Smooth muscle cell (in vitro differentiated cells): ENCODE results near the gene CA9. TPM values are rescaled to one million over a fixed set of nuclear protein-coding genes. Genes with fewer than 3 reads are reported as not detected.

ENCODE experiments used
- DNase-seq: peaks from one replicate; lab custom pipeline; 2025; ENCODE audit not compliant: unreplicated experiment; lab: John Stamatoyannopoulos, UW
- H2AFZ ChIP-seq: fragments of 200-600 bp; sonication (generic); 2 replicates; pipeline ENCODE4 v1.6.0; 2016; ENCODE audit warnings: antibody characterized with exemption, low read depth, mild to moderate bottlenecking
- H3F3A ChIP-seq: fragments of 200-600 bp; sonication (generic); 2 replicates; pipeline ENCODE4 v1.6.0; 2017; ENCODE audit warnings: antibody characterized with exemption, low read depth
- H3K27ac ChIP-seq: fragments of 200-600 bp; sonication (generic); 2 replicates; pipeline ENCODE4 v1.5.1; 2016; ENCODE audit warnings: low read depth, mild to moderate bottlenecking
- H3K27me3 ChIP-seq: fragments of 200-600 bp; sonication (generic); 2 replicates; pipeline ENCODE4 v1.6.1; 2016; ENCODE audit warnings: low read depth, mild to moderate bottlenecking
- H3K36me3 ChIP-seq: fragments of 200-600 bp; sonication (generic); 2 replicates; pipeline ENCODE4 v1.5.1; 2016; ENCODE audit warnings: low read depth
- H3K4me1 ChIP-seq: fragments of 200-600 bp; sonication (generic); 2 replicates; pipeline ENCODE4 v1.5.1; 2016; ENCODE audit warnings: low read depth
- H3K4me2 ChIP-seq: fragments of 200-600 bp; sonication (generic); 2 replicates; pipeline ENCODE4 v1.6.0; 2016; ENCODE audit warnings: mild to moderate bottlenecking
- H3K4me3 ChIP-seq: fragments of 200-600 bp; sonication (generic); 2 replicates; pipeline ENCODE4 v1.5.1; 2016; ENCODE audit warnings: mild to moderate bottlenecking
- H3K79me2 ChIP-seq: fragments of 200-600 bp; sonication (generic); 2 replicates; pipeline ENCODE4 v1.6.0; 2016; ENCODE audit warnings: low read depth, mild to moderate bottlenecking
- H3K9ac ChIP-seq: fragments of 200-600 bp; sonication (generic); 2 replicates; pipeline ENCODE4 v1.6.0; 2016; ENCODE audit warnings: low read depth
- H3K9me3 ChIP-seq: fragments of 200-600 bp; sonication (generic); replicated peaks from 2 replicates; pipeline ENCODE4 v1.5.1; 2016; ENCODE audit warnings: low read depth
- H4K20me1 ChIP-seq: fragments of 200-600 bp; sonication (generic); 2 replicates; pipeline ENCODE4 v1.6.0; 2016; ENCODE audit warnings: low read depth
- CTCF ChIP-seq: fragments of 200-600 bp; sonication (generic); IDR thresholded peaks from 2 replicates; pipeline ENCODE4 v1.5.1; 2017; ENCODE audit warnings: borderline replicate concordance, mild to moderate bottlenecking, antibody characterized with exemption; ENCODE audit not compliant: insufficient read depth, poor library complexity, severe bottlenecking
- WGBS: methylation state at CpG from one replicate; pipeline ENCODE4 v1.1.7; 2016; ENCODE audit warnings: low lambda C conversion rate; 5-methylcytosine and 5-hydroxymethylcytosine counted together
- polyA plus RNA-seq: library from polyadenylated mRNA; unstranded; fragments of >200 nt; fragmentation: Nextera tagmentation; extraction: Ambion mirVana; gene quantifications from 2 replicates; pipeline ENCODE4 v1.2.1, GENCODE V29; 2016
- total RNA-seq: library from RNA; depleted of rRNA; stranded (reverse); fragments of >200 nt; gene quantifications from 2 replicates; pipeline ENCODE4 v1.2.3, GENCODE V29; 2014

Gene CA9
- total and polyA plus RNA-seq, 2 experiments from 2014 or later: 4.6 TPM; not detected in 1

DNA sequence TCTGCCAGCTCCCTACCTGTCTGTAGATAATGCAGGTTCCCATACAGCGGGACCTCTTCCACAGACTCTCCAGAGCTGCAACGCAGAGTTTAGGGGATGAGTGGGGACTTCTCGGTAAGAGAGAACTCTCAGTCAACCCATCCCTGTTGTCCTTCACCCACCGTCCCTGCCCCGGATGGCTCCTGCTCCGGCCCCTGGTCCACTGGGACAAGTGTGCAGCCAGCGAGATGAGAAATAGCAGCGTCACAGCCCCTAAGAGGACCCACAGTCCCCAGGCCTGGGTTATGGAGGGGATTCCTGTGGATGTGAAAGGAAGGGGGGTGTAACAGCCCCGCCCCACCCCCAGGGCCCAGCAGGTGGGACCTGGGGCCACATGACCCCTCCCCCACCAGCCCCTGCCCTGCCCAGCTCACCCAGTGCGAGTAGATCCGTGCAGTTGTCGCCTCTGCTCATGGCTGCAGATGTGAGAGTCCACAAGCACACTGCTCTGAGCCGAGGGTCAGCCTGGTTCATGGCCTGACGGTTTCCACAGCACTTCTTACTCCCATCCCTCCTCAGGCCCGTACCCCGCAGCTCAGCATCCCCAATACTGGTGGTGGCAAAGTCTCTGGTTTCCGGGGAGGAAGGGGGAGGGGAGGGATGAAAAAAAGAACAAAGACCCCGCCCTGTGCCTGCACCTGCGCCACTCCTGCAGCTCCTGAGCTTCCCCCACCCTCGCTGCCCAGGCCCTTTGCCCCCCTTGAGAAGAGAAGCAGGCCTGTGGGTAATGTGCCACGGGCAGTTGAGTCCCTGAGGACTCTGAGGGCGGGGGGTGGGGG, 23.2 kb upstream of the CA9 start, which contains the start of gene SIT1:
SIT1 (minus strand) TSS at position 591 of the 818 bp plus-strand sequence; CDS start at position 513, 78 bp downstream.
- Histone ChIP-seq H3K27me3 (no peaks in the 10 kb centered on the region), H3K4me1 (peaks cover 3% of the 10 kb centered on the region), H3K36me3 (no peaks in the 10 kb centered on the region), H3F3A (no peaks in the 10 kb centered on the region), H3K4me2 (no peak within 1 kb of the TSS), H3K27ac (no peak within 1 kb of the TSS), H3K9me3 (no peaks in the 10 kb centered on the region), H4K20me1 (no peaks in the 10 kb centered on the region), H2AFZ (no peak within 1 kb of the TSS), H3K4me3 (no peak within 1 kb of the TSS), H3K79me2 (no peaks in the 10 kb centered on the region), H3K9ac (no peak within 1 kb of the TSS)
- TF ChIP-seq CTCF: no peak
- DNase-seq: no peak
- WGBS: 81% methylated on average over 20 of the region's 22 CpGs

GRCh38 chr9:35651956-35652828, 21.5 kb upstream of the CA9 start:
- Histone ChIP-seq H3K4me2 (no peak overlapping the region), H3K9me3 (no peaks in the 10 kb centered on the region), H3K36me3 (no peaks in the 10 kb centered on the region), H3K79me2 (no peaks in the 10 kb centered on the region), H3K27me3 (no peaks in the 10 kb centered on the region), H2AFZ (no peak overlapping the region), H3K4me1 (no peaks in the 10 kb centered on the region), H4K20me1 (no peaks in the 10 kb centered on the region), H3K9ac (no peak overlapping the region), H3K27ac (no peak overlapping the region), H3K4me3 (no peak overlapping the region), H3F3A (no peaks in the 10 kb centered on the region)
- TF ChIP-seq CTCF: no peak
- 89% methylated on average over 7 of the region's 7 CpGs for WGBS
- DNase-seq: no peak

DNA sequence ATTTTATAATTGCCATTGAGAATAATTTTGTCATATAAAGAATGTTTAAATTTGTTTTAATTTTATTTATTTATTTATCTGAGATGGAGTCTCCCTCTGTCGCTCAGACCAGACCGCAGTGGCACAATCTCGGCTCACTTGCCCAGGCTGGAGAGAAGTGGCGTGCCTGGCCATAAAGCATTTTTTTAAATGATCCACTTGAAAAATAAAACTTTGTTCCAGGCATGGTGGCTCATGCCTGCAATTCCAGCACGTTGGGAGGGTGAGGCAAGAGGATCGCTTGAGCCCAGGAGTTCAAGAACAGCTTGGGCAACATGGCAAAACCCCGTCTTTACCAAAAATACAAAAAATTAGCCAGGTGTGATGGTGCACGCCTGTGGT, 20.9 kb upstream of the CA9 start:
- no peaks in the 10 kb centered on the region for H3K4me1 ChIP-seq
- H3K9ac ChIP-seq: no peak overlapping the region
- no peak overlapping the region for H3K4me2 ChIP-seq
- H3K27ac ChIP-seq: peak overlapping the region; percentile 30
- TF ChIP-seq CTCF: no peak
- no peaks in the 10 kb centered on the region for H3K9me3 ChIP-seq
- no peaks in the 10 kb centered on the region for H3K36me3 ChIP-seq
- WGBS: 86% methylated on average over 8 of the region's 8 CpGs
- H3K27me3 ChIP-seq: no peaks in the 10 kb centered on the region
- H2AFZ ChIP-seq: no peak overlapping the region
- no peaks in the 10 kb centered on the region for H3F3A ChIP-seq
- no peak for DNase-seq
- H3K79me2 ChIP-seq: no peaks in the 10 kb centered on the region
- H3K4me3 ChIP-seq: no peak overlapping the region
- no peaks in the 10 kb centered on the region for H4K20me1 ChIP-seq
